HG02678 (cell line): ENCODE data around the gene ECPAS.
"Not testable (repeated sequence)": the region's sequence is repeated elsewhere in the genome, so short reads cannot be mapped to it uniquely, and the experiment has no call there.

Source experiments
- ATAC-seq: cut with Tn5 transposase; IDR thresholded peaks from one replicate; pipeline ENCODE4 v1.9.1; 2021; ENCODE audit warnings: mild to moderate bottlenecking, moderate library complexity; ENCODE audit not compliant: unreplicated experiment

ECPAS gene

DNA sequence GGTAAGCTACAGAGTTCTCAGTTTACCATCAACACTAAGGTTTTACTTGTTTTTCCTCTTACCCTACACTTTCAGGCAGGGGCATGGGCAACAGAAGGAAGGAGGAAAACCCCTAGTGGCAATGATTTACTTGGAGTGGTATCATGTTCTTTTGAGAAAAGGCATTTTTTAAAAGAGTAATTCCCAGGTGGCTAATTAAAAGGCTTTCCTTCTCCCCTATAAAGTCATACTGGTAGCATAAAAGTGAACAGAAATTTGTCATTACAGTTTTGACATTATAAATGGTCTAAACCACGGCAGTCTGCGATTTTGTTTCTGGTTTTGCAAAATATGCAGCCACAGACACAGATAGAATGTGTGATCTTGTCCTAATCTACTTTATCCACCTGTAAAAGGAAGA lies 123.3 kb downstream of the ECPAS start:
- peak; percentile 43 for ATAC-seq

DNA sequence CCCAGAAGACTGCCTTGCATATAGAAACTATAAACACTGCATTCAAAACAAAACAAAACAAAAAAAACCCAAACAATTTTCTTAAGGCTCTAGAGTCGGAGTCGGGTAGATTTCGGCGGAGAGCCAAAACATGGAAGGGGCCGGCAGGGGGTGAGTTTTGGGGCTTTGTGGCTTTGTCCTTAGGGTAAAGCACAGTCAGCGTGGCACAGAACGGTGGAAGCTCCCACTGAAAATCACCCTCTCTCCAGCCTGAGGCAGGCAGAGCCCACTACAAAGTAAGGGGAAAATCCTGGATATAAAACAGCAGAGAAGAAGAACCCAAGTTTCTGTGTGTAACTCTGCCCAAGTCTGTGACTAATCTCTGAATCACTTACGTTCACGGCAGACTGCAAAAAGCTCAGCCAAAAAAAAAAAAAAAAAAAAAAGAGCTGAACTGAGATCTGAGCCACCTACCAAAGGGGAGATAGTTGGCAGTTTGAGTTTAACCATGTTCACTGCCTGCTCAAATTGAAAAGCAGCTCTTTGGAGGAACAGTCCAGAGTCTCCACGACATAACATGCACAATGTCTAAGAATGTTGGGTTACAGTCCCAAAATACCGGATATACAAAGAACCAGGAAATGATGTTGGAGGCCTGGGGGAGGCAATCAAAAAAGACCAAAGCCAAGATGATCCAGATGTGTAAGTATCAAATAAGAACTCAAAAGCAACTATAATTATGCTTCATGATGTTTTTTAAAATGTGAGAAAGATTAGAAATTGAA lies 127.5 kb downstream of the ECPAS start:
- no peak for ATAC-seq

DNA sequence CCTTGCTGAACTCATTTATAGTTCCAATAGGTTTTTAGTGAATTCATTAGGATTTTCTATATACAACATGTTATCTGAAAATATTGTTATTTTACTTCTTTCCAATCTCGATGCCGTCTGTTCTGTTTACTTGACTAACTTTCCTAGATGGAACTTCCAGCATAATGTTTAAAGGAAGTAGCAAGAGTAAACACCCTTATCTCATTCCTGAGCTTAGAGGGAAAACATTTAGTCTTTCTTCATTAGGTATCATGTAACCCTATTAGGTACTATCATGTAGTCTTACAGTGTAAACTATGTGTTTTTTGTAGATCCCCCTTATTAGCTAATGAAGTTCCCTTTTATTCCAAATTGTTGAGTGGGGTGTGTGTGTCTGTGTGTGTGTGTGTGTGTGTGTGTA lies 131.6 kb downstream of the ECPAS start:
- ATAC-seq, result no peak

DNA sequence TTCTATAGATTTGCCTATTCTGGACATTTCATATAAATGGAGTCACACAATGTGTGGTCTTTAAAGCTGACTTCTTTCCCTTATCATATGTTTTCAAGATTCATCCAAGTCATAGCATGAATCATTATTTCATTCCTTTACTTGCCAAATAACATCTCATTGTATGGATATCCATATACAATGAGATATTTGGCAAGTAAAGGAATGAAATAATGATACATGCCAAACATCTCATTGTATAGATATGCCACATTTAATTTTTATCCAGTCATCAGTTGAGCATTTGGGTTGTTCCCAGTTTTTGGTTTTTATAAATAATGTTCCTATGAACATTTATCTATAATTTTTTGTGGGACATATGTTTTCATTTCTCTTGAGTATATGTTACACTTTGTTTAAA lies 133.6 kb downstream of the ECPAS start:
- ATAC-seq, result no peak

DNA sequence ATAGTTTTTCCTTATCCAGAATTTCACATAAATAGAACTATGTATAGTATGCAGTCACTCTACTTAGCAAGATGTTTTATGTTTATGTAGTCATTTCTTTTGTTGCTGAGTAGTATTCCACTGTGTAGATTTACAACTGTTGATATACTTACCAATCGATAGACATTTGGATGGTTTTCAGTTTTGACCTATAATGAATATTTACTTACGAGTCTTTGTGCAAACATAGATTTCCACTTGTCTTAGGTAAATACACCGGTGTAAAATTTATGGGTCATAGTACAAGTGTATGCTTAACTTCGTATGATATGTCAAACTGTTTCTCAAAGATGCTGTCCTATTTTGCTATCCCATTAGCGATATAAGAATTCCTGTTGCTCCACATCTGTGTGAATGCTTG lies 134.4 kb downstream of the ECPAS start:
- no peak for ATAC-seq

DNA sequence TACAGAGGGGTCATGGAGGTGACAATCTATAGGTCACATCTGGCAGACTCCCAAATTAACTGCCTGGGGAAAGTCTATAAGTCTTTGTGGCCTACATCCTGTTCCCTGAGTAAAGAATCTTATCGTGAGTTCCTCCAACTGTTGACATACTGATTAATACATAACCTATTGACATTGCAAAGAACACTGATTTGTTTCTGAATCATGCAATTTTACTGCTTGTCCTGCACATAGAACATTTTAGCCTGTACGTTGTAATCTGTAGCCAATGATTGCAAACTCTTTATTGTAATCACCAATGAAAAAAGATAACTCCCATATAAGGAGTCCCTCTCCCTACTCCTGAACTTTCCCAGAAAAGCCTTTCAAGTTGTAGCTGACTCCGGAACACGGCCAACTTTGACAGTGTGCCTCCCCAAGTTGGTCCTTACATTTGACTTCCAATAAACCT lies 135.3 kb downstream of the ECPAS start:
- no peak for ATAC-seq

DNA sequence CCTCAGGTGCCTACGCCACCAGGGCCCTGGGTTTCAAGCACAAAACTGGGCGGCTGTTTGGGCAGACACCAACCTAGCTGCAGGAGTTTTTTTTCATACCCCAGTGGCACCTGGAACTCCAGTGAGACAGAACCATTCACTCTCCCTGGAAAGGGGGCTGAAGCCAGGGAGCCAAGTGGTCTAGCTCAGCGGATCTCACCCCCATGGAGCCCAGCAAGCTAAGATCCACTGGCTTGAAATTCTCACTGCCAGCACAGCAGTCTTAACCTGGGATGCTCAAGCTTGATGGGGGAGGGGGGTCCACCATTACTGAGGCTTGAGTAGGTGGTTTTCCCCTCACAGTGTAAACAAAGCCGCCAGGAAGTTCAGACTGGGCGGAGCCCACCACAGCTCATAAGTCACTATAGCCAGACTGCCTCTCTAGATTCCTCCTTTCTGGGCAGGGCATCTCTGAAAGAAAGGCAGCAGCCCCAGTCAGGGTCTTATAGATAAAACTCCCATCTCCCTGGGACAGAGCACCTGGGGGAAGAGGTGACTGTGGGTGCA lies 149.8 kb downstream of the ECPAS start:
- not testable (repeated sequence) for ATAC-seq

DNA sequence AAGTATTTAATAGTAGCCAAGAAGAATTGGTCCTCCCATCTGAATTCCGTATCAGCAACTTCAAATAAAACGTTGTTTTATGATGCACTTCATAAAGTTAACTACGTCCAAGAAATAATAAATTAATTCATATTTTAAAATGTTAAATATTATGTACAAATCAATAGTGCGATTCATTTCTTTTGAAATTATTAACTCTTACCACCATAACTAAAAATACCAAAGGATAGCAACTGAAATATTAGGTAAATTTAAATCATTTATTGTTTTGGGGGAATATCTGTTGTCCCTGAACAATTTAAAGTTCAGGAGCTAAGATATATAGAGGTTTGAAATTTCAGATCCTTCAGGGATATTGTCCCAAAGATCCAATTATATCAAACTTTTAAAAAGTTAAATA lies 154.1 kb downstream of the ECPAS start, which contains the start of gene OR2K2:
Gene OR2K2 (minus strand): TSS at position 101 of the 400 bp plus-strand sequence. CDS start 1,791 bp downstream, outside the sequence.
- no peak for ATAC-seq

DNA sequence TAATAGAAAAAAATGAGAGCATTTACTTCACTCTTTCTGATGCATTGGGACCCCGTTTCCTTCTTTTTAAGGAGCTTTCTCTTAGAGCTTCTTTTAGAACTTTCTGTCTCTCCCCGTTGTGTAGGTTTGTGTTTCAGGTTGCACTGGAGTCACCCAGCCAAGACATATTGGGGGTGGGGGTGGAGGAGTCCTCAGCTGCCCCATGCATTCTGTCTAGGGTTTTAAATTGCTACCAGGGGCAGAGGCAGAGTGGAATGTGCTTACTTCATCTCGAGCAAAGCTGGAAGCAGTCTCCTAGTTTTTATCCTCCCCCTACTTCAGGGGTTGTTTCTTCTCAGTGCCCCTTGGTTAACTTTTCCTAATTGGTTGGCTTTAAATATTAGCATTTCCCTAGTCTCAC lies 163.6 kb downstream of the ECPAS start:
- no peak for ATAC-seq

DNA sequence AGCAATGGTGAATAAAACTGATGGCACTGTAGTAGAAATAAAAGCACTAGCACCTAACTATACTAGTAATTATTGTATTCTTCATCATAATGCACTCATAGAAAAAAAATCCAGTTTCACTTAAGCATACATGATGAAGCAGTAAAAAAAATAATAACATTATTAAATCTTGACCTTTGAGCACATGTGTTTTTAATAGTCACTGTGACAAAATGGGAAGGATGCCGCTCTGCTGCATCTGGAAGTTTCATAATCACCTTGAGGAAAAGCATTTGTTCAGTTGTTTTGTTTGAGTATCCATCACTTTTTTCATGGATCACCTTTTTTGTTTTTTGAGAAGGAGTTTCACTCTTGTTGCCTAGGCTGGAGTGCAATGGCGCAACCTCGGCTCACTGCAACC lies 167.4 kb downstream of the ECPAS start:
- no peak for ATAC-seq
